ENCODE data around the gene DLGAP1.

- no peak for TF ChIP-seq CTCF (IDR thresholded peaks at IDR 0.05)
- no peak for TF ChIP-seq POLR2AphosphoS5 (IDR thresholded peaks at IDR 0.05)
- TF ChIP-seq EP300 (IDR thresholded peaks at IDR 0.05), result no peak
Measured at GRCh38 chr18:3456686-3457069, 998.4 kb downstream of the DLGAP1 start.
